CD4-positive, alpha-beta T cell treated with Interleukin-4 for 1 hour (primary cell): ENCODE results near the gene SOX12.
"Not testable (repeated sequence)": the region's sequence is repeated elsewhere in the genome, so short reads cannot be mapped to it uniquely, and the experiment has no call there.

Source experiments
- DNase-seq, 2 donors: peaks; one replicate each; pipeline ENCODE4 v3.0.0-alpha.2; 2020 to 2022

Gene SOX12

DNA sequence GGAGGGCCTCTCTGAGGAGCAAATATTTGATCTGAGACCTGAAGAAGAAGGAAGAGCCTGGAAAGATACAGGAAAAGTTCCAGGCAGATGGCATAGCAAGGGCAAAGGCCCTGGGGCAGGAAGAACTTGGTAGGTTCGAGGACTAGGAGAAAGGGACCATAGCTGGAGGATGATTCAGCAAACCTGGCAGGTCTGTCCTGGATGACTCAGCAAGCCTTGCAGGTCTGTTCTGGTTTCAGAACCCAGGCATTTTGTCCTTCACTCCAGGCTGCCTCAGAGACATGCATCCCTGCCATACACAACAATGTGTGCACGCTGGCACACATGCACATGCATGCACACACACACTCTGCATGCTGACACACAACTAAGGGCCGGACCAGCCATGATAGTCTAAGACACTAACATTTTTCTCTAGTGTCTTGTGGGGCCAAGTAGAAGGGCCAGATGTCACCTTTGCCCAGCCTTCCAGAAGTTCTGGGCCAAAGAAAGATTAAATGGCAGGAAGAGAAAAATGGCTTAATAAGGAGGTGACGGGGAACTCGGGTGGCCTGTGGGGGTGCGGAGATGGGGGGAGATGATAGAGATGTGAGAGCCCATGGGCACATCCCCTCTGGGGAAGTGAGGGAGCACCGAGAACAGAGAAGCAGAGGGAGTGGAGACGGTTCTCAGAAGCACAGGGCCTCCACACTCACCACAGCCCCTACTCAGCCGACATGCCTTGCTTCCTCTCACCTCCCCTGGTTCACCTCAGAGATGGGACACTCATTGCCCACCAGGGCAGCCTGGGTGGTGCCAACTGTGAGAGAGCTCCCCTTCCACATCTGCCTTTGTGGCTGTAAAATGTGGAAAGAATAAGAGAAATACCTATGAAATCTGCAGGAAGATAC lies 39.8 kb downstream of the SOX12 start:
- DNase-seq, result no peak

DNA sequence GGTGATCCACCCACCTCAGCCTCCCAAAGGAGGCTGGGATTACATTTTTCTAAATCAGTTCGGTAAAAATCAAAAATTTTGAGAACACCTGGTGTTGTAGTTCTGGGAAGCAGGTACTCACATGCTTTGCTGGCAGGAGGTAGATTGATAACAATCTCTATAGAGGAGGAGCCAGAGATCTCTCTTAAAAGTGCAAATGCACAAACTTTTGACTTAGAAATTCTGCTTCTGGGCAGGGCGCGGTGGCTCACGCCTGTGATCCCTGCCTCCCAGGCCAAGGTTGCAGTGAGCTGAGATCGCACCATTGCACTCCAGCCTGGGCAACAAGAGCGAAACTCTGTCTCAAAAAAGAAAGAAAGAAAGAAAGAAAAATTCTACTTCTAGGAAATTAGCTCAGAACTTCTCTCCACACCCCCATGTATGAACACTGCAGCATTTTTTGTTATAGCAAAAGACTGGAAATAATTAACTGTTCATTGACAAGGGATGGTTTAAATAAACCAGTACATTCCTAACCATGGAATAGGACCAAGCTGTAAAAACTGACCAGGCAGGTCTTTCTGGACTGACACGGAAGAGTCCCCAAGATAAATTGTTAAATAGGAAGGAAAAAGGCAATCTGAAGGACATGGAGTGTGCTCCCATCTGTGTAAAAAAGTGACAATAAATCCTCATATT lies 40.8 kb downstream of the SOX12 start:
- DNase-seq, result no peak

DNA sequence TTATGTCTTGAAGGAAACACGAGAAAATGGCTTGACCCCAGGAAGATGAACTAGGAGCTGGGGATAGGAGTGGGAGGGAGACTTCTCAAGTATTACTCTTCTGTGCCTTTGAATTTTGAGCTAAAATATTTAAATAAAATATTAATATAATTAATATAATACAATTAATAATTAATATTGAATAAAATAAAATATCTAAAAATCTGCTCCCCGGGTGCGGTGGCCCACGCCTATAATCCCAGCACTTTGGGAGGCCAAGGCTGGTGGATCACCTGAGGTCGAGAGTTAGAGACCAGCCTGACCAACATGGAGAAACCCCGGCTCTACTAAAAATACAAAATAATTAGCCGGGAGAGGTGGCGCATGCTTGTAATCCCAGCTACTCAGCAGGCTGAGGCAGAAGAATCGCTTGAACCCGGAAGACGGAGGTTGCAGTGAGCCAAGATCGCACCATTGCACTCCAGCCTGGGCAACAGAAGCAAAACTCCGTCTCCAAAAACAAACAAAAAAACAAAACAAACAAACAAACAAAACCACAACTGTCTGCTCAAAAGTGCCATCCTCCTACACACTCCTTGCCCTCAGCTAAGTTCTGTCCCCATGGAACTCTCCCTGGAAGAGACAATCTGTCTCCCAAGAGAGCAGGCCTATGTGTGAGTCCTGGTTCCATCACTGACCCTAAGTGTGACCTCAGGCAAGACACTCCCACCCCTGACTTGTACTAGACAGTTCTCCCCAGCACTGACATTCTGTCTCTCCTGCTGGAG lies 41.5 kb downstream of the SOX12 start:
- no peak for DNase-seq

DNA sequence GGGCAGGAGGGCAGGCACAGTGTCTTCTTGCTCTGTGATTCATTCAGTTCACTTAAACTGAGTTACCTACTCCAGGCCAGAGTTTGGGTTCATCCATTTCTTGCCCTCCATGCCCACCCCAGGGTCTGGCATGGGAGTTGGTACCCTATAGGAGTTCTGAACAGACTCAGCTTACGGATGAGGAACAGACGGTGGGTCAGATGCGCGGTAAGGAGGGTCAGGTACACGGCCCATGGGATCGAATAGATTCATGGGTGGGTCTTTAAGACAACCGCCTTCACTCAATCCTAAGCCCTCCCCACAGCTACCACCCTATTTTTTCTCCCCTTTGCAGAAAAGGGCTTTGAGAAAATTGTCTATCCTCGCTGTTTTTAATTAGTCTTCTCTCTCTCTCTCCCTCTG lies 42.1 kb downstream of the SOX12 start:
- no peak for DNase-seq

DNA sequence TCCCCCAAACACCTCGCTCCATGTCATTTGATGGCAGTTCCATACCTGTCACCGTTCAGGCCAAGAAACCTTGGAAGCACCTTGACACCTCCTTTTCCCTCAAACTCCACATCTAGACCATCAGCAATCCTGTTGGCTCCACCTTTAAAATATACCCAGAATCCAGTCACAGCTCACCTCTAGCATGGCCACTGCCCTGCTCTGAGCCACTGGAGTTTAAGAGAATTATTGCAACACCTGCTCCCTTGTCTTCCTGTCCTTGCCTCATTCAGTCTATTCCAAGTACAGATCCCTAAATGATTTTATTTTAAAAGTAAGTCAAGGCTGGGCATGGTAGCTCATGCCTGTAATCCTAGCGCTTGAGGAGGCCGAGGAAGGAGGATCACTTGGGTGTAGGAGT lies 43.6 kb downstream of the SOX12 start:
- DNase-seq, result no peak

DNA sequence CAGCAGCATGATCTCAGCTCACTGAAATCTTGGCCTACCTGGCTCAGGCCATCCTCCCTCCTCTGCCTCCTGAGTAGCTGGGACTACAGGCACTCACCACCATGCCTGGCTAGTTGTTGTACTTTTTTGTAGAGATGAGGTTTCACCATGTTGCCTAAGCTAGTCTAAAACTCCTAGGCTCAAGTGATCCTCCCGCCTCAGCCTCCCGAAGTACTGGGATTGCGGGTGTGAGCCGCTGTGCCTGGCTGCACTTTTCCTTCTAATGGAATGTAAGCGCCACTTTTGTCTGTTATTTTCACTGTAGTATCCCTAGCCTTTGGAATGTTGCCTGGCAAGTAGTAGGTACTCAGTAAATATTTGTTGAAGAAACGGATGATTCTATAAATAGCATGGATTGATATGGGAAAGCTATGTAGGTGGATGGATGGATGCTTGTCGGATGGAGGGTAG lies 44.8 kb downstream of the SOX12 start:
- DNase-seq, result no peak

DNA sequence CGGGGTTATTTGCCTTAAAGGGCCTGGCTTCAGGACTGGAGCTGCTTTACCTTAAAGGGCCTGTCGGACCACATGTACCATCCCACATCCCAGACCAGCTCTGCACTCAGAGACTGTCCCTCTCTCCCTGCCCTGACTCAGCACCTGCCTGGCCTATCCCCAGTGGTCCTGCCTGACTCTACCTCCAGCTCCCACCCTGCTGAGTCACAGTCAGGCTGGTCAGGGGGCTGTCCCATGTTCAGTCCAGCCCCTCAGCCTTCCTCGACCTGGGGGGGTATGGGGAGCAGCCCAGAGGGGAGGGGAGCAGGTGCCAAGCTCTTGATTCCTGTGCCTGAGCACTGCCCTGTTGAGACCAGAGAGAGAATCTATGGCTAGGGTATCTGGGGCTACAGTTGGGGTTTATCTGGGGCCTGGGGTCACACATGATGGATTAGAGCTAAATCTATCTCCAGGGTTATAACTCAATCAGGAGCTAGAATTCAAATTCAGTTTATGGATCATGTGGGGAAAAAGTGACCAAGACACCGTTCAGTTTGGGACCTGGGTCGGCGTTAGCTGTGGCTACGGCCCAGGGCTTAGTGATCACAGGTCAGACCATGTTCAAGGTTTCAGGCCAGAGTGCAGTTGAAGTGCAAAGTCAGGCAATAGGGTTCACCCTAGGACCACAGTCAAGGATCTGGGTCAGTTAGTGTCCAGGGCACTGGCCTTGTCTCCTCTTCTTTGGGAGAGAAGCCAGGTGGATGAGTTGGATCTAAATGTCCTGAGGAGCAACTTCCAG lies 45.8 kb downstream of the SOX12 start:
- no peak for DNase-seq

DNA sequence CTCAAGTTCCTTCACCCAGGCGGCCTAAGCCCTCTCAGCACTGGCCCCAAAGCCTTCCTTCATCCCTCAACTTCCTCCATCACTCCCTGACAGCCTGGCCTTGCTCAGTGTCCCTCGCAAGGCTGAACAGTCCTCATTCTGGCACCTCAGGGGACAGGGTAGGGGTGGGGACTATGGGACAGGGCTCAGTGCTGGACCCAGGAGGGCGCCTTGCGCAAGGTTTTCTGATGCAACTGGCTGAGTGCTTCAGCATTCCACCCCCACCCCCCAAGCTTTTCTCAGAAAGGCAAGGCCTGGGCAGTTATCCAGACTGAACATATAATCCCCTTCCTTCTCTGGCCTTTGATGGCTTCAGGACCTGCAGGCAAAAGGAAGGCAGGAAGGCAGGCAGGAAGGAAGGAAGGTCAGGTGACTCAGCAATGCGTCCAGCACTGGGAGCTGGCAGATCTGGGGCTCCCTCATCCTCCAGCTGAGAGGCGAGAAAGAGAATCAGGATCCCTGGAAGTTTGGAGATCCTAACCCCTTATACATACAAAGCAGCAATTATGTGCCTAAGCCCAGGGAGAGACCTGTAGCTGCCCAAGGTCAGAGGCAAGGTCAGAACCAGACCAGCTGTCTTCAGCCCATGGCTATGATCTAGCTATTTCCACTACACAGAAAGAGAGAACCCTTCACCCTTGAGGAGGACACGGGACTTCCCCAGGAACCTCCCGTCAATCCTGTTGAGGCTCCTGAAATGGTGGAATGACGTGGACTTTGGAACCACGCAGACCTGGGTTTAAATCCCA lies 46.6 kb downstream of the SOX12 start:
- DNase-seq, result peak in 1 of 2 donors; percentile 73

DNA sequence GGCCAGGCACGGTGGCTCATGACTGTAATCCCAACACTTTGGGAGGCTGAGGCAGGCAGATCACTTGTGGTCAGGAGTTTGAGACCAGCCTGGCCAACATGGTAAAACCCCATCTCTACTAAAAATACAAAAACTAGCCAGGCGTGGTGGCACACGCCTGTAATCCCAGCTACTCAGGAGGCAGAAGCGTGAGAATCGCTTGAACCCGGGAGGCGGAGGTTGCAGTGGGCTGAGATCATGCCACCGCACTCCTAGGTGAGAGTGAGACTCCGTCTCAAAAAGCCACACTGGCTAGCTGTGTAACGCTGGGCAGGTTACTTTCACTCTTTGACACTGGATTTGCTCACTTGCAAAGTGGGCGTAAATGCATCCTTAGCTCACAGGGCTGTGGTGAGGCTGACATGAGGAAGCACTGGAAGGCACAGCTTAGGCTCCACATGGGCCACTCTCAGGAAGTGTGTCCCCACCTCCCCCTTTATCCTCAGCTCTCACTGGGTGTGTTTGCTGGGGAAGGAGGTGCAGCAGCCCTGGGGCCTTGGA lies 47.3 kb downstream of the SOX12 start:
- peak in 1 of 2 donors; percentile 18 for DNase-seq

DNA sequence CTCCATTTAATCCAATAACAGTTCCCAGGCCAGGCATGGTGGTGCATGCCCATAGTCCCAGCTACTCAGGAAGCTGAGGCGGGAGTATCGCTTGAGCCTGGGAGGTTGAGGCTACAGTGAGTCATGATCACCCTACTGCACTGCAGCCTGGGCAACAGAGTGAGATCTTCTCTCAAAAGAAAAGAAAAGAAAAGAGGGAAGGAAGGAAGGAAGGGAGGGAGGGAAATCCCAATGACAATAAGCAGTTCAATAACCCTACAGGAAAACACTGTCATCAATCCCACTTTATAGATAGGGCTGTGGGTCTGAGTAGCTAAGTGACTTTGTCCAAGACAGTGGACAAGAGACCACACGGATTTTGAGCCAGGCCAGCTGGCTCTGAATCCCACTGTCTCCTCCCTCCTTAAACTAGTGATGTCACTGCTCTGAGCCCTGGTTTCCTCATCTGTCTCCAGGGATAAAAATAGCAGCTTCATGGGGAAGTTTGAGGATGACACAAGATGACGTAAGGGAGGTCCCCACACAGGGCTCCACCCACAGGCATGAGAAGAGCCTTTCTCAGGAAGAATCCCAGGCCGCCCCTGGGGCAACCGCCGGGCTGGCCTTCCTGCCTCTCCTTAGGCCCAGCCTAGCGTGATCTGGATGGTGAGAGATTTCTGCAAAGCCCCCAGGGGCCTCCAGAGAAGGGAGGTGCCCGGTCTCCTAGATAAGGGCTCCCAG lies 48.0 kb downstream of the SOX12 start:
- DNase-seq, result peak; percentile 18 to 77

DNA sequence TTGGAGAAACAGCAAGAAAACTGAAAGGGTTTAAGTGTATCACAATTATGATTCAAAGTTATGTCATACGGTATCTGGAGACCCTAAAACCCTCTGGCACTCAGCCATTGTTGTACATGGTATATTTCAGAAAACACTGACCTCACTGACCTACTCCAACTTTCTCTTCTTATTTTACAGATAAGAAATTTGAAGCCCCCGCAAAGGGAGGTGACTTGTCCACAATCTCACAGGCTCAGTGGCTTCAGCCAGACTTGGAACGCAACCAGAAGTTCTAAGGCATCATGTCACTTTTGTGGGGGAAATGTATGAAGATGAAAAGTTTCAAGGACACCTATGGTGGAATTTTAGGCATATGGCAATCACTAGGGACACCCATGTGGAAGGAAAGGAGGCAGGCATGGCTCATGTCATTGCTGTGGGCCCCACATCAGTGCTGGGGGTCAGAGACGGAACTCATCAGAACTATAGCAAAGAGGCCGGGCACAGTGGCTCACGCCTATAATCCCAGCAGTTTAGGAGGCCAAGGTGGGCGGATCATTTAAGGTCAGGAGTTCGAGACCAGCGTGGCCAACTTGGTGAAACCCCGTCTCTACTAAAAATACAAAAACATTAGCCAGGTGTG lies 50.0 kb downstream of the SOX12 start:
- DNase-seq, result no peak

DNA sequence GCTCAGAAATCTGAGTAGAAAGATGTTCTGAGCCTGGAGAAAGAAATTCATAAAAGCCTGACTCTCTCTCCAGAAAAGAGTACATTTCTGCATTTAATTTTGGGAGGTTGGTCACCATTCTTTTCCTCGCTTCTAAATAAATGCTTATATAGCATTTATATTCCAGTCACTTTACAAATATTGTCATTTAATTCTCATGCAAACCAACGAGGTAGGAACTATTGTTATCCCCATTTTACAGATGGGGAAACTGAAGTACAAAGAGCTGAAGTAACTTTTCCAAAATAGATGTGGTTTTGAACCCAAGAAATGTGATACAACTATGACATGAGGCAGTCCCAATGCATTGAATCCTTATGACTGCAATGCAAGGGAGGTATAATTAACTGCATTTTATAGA lies 50.7 kb downstream of the SOX12 start:
- DNase-seq, result no peak

DNA sequence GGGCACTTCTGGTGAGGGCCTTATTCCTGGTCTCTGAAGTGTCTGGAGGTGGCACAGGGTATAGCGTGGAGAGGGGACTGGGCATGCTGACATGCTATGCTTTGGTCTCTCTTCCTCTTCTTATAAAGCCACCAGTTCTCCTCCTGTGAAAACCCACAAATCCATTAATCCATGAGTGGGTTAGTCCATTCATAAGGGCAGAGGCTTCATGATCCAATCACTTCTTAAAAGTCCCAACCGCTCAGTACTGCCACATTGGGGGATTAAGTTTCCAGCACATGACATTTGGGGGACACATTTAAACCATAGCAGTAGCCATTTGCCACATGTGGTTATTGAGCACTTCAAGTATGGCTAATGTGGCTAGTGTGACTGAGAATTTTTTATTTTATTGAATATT lies 51.4 kb downstream of the SOX12 start:
- DNase-seq, result no peak

DNA sequence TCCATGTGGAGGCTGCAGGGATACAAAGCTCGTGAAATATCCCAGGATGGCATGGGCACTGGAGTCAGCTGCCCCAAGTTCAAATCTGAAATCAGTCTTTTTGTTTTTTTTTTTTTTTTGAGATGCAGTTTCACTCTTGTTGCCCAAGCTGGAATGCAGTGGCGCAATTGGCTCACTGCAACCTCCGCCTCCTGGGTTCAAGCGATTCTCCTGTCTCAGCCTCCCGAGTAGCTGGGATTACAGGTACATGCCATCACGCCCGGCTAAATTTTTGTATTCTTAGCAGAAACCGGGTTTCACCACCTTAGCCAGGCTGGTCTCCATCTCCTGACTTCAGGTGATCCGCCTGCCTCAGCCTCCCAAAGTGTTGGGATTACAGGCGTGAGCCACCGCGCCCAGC lies 52.2 kb downstream of the SOX12 start:
- not testable (repeated sequence) for DNase-seq

DNA sequence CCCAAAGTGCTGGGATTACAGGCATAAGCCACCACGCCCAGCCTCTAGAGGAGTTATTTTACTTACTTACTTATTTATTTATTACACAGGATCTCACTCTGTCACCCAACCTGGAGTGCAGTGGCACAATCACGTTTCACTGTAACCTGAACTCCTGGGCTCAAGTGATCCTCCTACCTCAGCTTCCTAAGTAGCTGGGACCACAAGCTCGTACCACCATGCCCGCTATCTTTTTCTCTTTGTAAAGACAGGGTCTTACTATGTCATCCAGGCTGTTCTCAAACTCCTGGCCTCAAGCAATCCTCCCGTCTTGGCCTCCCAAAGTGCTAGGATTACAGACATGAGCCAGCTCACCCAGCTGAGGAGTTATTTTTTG lies 53.6 kb downstream of the SOX12 start:
- DNase-seq, result no peak
